Measurements from ENCODE around the gene CCNL2.

CCNL2 gene

GRCh38 chr1:1347663-1348419 is 51.3 kb downstream of the CCNL2 start:
- DNase-seq (ENCODE audit: low read depth, low spot score), result no peak
- peak overlapping the region; percentile 98 for H3K27ac ChIP-seq

- H3K27ac ChIP-seq, result peak overlapping the region; percentile 98
- DNase-seq (ENCODE audit: low read depth, low spot score), result no peak
These were observed 52.0 kb downstream of the CCNL2 start for GRCh38 chr1:1347026-1347595.

GRCh38 chr1:1346501-1346890 is 52.6 kb downstream of the CCNL2 start:
- H3K27ac ChIP-seq, result peak overlapping the region; percentile 98
- DNase-seq (ENCODE audit: low read depth, low spot score), result no peak

GRCh38 chr1:1345860-1346500 is 53.2 kb downstream of the CCNL2 start:
- DNase-seq (ENCODE audit: low read depth, low spot score), result no peak
- peak overlapping the region; percentile 98 for H3K27ac ChIP-seq

- H3K27ac ChIP-seq, result peak overlapping the region; percentile 98
- no peak for DNase-seq (ENCODE audit: low read depth, low spot score)
These were observed 53.8 kb downstream of the CCNL2 start for GRCh38 chr1:1345384-1345783.

- H3K27ac ChIP-seq, result peak overlapping the region; percentile 98
- DNase-seq (ENCODE audit: low read depth, low spot score), result peak; percentile 78
These were observed 54.3 kb downstream of the CCNL2 start for GRCh38 chr1:1344655-1345361.

- H3K27ac ChIP-seq, result peak overlapping the region; percentile 98
- DNase-seq (ENCODE audit: low read depth, low spot score), result no peak
These were observed 55.2 kb downstream of the CCNL2 start for GRCh38 chr1:1343811-1344421.

GRCh38 chr1:1342584-1343115 is 56.5 kb downstream of the CCNL2 start:
- peak overlapping the region; percentile 98 for H3K27ac ChIP-seq
- DNase-seq (ENCODE audit: low read depth, low spot score), result no peak

GRCh38 chr1:1342061-1342562 is 57.0 kb downstream of the CCNL2 start:
- no peak for DNase-seq (ENCODE audit: low read depth, low spot score)
- H3K27ac ChIP-seq, result peak overlapping the region; percentile 5

- no peak for DNase-seq (ENCODE audit: low read depth, low spot score)
- no peak overlapping the region for H3K27ac ChIP-seq
These were observed 57.5 kb downstream of the CCNL2 start for GRCh38 chr1:1341549-1342021.

GRCh38 chr1:1340791-1341548 is 58.2 kb downstream of the CCNL2 start:
- no peak for DNase-seq (ENCODE audit: low read depth, low spot score)

GRCh38 chr1:1340185-1340584 is 59.0 kb downstream of the CCNL2 start:
- H3K27ac ChIP-seq, result no peak overlapping the region
- DNase-seq (ENCODE audit: low read depth, low spot score), result no peak

More at GRCh38 chr1:1340791-1341548, 58.2 kb downstream of the CCNL2 start:
- no peak overlapping the region for H3K27ac ChIP-seq

- no peak overlapping the region for H3K27ac ChIP-seq
- DNase-seq (ENCODE audit: low read depth, low spot score), result no peak
These were observed 60.9 kb downstream of the CCNL2 start for GRCh38 chr1:1338278-1338677.

GRCh38 chr1:1337793-1338147 is 61.4 kb downstream of the CCNL2 start:
- no peak overlapping the region for H3K27ac ChIP-seq
- no peak for DNase-seq (ENCODE audit: low read depth, low spot score)

GRCh38 chr1:1336931-1337792 is 62.0 kb downstream of the CCNL2 start:
- no peak for DNase-seq (ENCODE audit: low read depth, low spot score)
- H3K27ac ChIP-seq, result no peak overlapping the region

GRCh38 chr1:1336446-1336845 is 62.7 kb downstream of the CCNL2 start:
- DNase-seq (ENCODE audit: low read depth, low spot score), result no peak
- H3K27ac ChIP-seq, result no peak overlapping the region

GRCh38 chr1:1335792-1336248 is 63.3 kb downstream of the CCNL2 start:
- H3K27ac ChIP-seq, result no peak overlapping the region
- DNase-seq (ENCODE audit: low read depth, low spot score), result no peak

Measured in epithelial cell of prostate (primary cell).